HCT116 (cell line): Measurements from ENCODE around the gene ZNF652. TPM values are rescaled to one million over a fixed set of nuclear protein-coding genes. Genes with fewer than 3 reads are reported as not detected.

ENCODE experiments used
- ATAC-seq: fragments of 200-7000 bp; cut with Tn5 transposase; 2 replicates; pipeline ENCODE4 v1.9.1; 2020; ENCODE audit warnings: mild to moderate bottlenecking, moderate library complexity
- BruUV-seq: library from RNA; stranded (reverse); fragments of 400-500 nt; replicated peaks from 2 replicates; lab custom pipeline; 2021; lab: Mats Ljungman, UMichigan
- CTCF ChIA-PET: fragments of 300-600 bp; sonication (Branson Sonifier 250); formaldehyde crosslinking; loops from one replicate; lab custom pipeline; 2021; ENCODE audit warnings: antibody characterized with exemption; lab: Charles Lee
- POLR2A ChIA-PET: fragments of 300-600, 350-600 bp; sonication (Branson Sonifier 250); formaldehyde crosslinking; loops from one replicate; lab custom pipeline; 2021; ENCODE audit warnings: antibody characterized with exemption; lab: Charles Lee
- RAD21 ChIA-PET, 2 experiments: fragments of 300-600 bp; sonication (Branson Sonifier 250); formaldehyde crosslinking; loops; one replicate each; lab custom pipeline; 2023; ENCODE audit warnings: low total read pairs in 2 of 2; ENCODE audit not compliant: uncharacterized antibody in 2 of 2, unreplicated experiment in 2 of 2, low non-redundant PET in 1 of 2; lab: Charles Lee
- DNase-seq: peaks from one replicate; pipeline ENCODE4 v3.0.0-alpha.2; 2010; ENCODE audit warnings: low read depth, low spot score
- H2AFZ ChIP-seq: fragments of 200-600 bp; shearing (Covaris generic), sonication (generic); 2 replicates; pipeline ENCODE4 v1.6.1; 2017; ENCODE audit warnings: low read depth, mixed run types, mixed read lengths, antibody characterized with exemption, low read length; ENCODE audit not compliant: poor library complexity, severe bottlenecking
- H3K27ac ChIP-seq: 2 replicates; pipeline ENCODE4 v1.5.1; 2012; ENCODE audit warnings: low read depth, low read length
- H3K27me3 ChIP-seq: fragments of 200-600 bp; sonication (generic); 2 replicates; pipeline ENCODE4 v1.6.1; 2016; ENCODE audit warnings: mixed run types, low read length, mixed read lengths; ENCODE audit not compliant: insufficient read depth
- H3K36me3 ChIP-seq, 2 experiments: fragments of 200-500 bp in 1 of 2; fragments of 200-600 bp in 1 of 2; sonication (Bioruptor generic) in 1 of 2; sonication (generic) in 1 of 2; 2 replicates each; pipeline versions ENCODE4 v1.5.1 to v1.6.1; 2014 to 2016; ENCODE audit warnings: low read length in 2 of 2, inconsistent platforms in 1 of 2, mixed read lengths in 1 of 2, mixed run types in 1 of 2; ENCODE audit not compliant: insufficient read depth in 2 of 2, control insufficient read depth in 1 of 2
- H3K4me1 ChIP-seq, 2 experiments: fragments of 200-600 bp in 1 of 2; sonication (generic) in 1 of 2; 2 replicates each; pipeline versions ENCODE4 v1.5.1 to v1.6.1; 2012 to 2017; ENCODE audit warnings: low read length in 2 of 2, inconsistent platforms in 1 of 2, mild to moderate bottlenecking in 1 of 2, mixed read lengths in 1 of 2, mixed run types in 1 of 2, moderate library complexity in 1 of 2; ENCODE audit not compliant: insufficient read depth in 2 of 2, control insufficient read depth in 1 of 2
- H3K4me2 ChIP-seq: fragments of 200-600 bp; sonication (generic); 2 replicates; pipeline ENCODE4 v1.6.1; 2017; ENCODE audit warnings: mixed run types, low read length, mixed read lengths
- H3K4me3 ChIP-seq, 2 experiments: fragments of 200-600 bp in 1 of 2; sonication (generic) in 1 of 2; replicated peaks in 1 of 2; 2 replicates each; pipeline ENCODE4 v1.5.1; 2011 to 2016; ENCODE audit warnings: low read length in 2 of 2, control low read depth in 1 of 2, low read depth in 1 of 2, mild to moderate bottlenecking in 1 of 2, mixed read lengths in 1 of 2, mixed run types in 1 of 2
- H3K79me2 ChIP-seq: fragments of 200-600 bp; sonication (generic); 2 replicates; pipeline ENCODE4 v1.6.1; 2017; ENCODE audit warnings: mild to moderate bottlenecking, mixed run types, low read length, moderate library complexity, mixed read lengths; ENCODE audit not compliant: insufficient read depth
- H3K9ac ChIP-seq: fragments of 200-600 bp; sonication (generic); 2 replicates; pipeline ENCODE4 v1.6.1; 2016; ENCODE audit warnings: low read length, mixed read lengths
- H3K9me2 ChIP-seq: fragments of 200-600 bp; sonication (generic), shearing (Covaris generic); 2 replicates; pipeline ENCODE4 v1.6.1; 2017; ENCODE audit warnings: mixed run types, mild to moderate bottlenecking, moderate library complexity; ENCODE audit not compliant: insufficient read depth
- H3K9me3 ChIP-seq, 2 experiments: fragments of 200-500 bp in 1 of 2; fragments of 200-600 bp in 1 of 2; sonication (Bioruptor generic) in 1 of 2; sonication (generic) in 1 of 2; 2 replicates each; pipeline ENCODE4 v1.6.1; 2014 to 2017; ENCODE audit warnings: low read length in 2 of 2, mixed read lengths in 2 of 2, inconsistent platforms in 1 of 2, low read depth in 1 of 2, mild to moderate bottlenecking in 1 of 2, mixed run types in 1 of 2, moderate library complexity in 1 of 2; ENCODE audit not compliant: control insufficient read depth in 1 of 2, insufficient read depth in 1 of 2
- H4K20me1 ChIP-seq: fragments of 200-600 bp; sonication (generic), shearing (Covaris generic); 2 replicates; pipeline ENCODE4 v1.6.1; 2017; ENCODE audit warnings: mixed run types, mild to moderate bottlenecking, moderate library complexity; ENCODE audit not compliant: insufficient read depth
- CEBPB ChIP-seq: IDR thresholded peaks from 2 replicates; pipeline ENCODE4 v1.6.1; 2012; ENCODE audit warnings: low read depth
- EZH2phosphoT487 ChIP-seq: fragments of 200-600 bp; IDR thresholded peaks from 2 replicates; pipeline ENCODE4 v1.6.1; 2018; ENCODE audit warnings: antibody characterized with exemption, borderline replicate concordance
- FOSL1 ChIP-seq: IDR thresholded peaks from 2 replicates; pipeline ENCODE4 v1.6.1; 2012; ENCODE audit warnings: low read depth
- MAX ChIP-seq: IDR thresholded peaks from 2 replicates; pipeline ENCODE4 v1.6.1; 2012
- RAD21 ChIP-seq: IDR thresholded peaks from 2 replicates; pipeline ENCODE4 v1.6.1; 2012; ENCODE audit warnings: low read depth, mild to moderate bottlenecking
- TCF7L2 ChIP-seq: IDR thresholded peaks from 2 replicates; pipeline ENCODE4 v1.7.0; 2011; ENCODE audit warnings: borderline replicate concordance, inconsistent platforms; ENCODE audit not compliant: insufficient read depth, insufficient read length; ENCODE audit errors: extremely low read depth
- ZBTB33 ChIP-seq: IDR thresholded peaks from 2 replicates; pipeline ENCODE4 v1.6.1; 2011; ENCODE audit warnings: mild to moderate bottlenecking, low read length, moderate library complexity; ENCODE audit not compliant: insufficient replicate concordance; ENCODE audit errors: extremely low read depth
- ZFX ChIP-seq: fragments of 450-650 bp; IDR thresholded peaks from 2 replicates; pipeline ENCODE4 v1.6.1; 2017
- intact Hi-C: fragments of 100-400 bp; cut with micrococcal nuclease; formaldehyde crosslinking; loops from 2 replicates; pipeline ENCODE4 v1.10.0; 2022
- total RNA-seq: library from RNA; stranded (reverse); gene quantifications from one replicate; pipeline ENCODE4 v1.2.1, GENCODE V29; 2021; ENCODE audit not compliant: unreplicated experiment

Gene ZNF652
- total RNA-seq, 1 experiment from 2014 or later: 27.8 TPM

GRCh38 chr17:49285716-49286115 is 76.3 kb downstream of the ZNF652 start (continued):
- no peak for TF ChIP-seq FOSL1
- TF ChIP-seq MAX: no peak
- TF ChIP-seq CEBPB: no peak
- TF ChIP-seq ZBTB33: no peak
- no peak for TF ChIP-seq RAD21

GRCh38 chr17:49280918-49281317 is 81.1 kb downstream of the ZNF652 start:
- H3K4me1 ChIP-seq: no peaks in the 10 kb centered on the region
- no peaks in the 10 kb centered on the region for H3K27me3 ChIP-seq
- DNase-seq (no peak), ATAC-seq (no peak)
- no peaks in the 10 kb centered on the region for H3K79me2 ChIP-seq
- no peak overlapping the region for H3K4me2 ChIP-seq
- H3K9ac ChIP-seq: no peak overlapping the region
- no peaks in the 10 kb centered on the region for H3K9me2 ChIP-seq
- H3K36me3 ChIP-seq: no peaks in the 10 kb centered on the region
- no peak overlapping the region for H2AFZ ChIP-seq
- TF ChIP-seq EZH2phosphoT487 (no peak), RAD21 (no peak), TCF7L2 (no peak), ZFX (no peak)
- intact Hi-C loops: no loop called here
- POLR2A ChIA-PET: no interaction called here
- H4K20me1 ChIP-seq: no peaks in the 10 kb centered on the region
- no TSS peak for BruUV-seq
- CTCF ChIA-PET: interaction anchor here (1.4 kb wide), 1 partner anchor 10 kb away, joined by 5 read pairs; no protein-coding TSS in a partner anchor
- no peaks in the 10 kb centered on the region for H3K9me3 ChIP-seq
- H3K4me3 ChIP-seq: no peak overlapping the region
- no peak overlapping the region for H3K27ac ChIP-seq
- RAD21 ChIA-PET: no interaction called here
